Activated CD4-positive, alpha-beta T cell treated with anti-CD3 and anti-CD28 coated beads, Interleukin-2, amount 10 ng/mL, durations not matched to agents 7 days and 5 days (primary cell): Measurements from ENCODE around the gene NKX6-2. TPM values are rescaled to one million over a fixed set of nuclear protein-coding genes. Genes with fewer than 3 reads are reported as not detected.

Experiments
- CTCF ChIA-PET: fragments of 350-600 bp; sonication (Branson Sonifier 250); formaldehyde crosslinking; loops from one replicate; lab custom pipeline; 2021; ENCODE audit warnings: antibody characterized with exemption; lab: Charles Lee
- POLR2A ChIA-PET: fragments of 350-600 bp; sonication (Branson Sonifier 250); formaldehyde crosslinking; loops from one replicate; lab custom pipeline; 2021; ENCODE audit warnings: antibody characterized with exemption; lab: Charles Lee
- DNase-seq: peaks from one replicate; pipeline ENCODE4 v3.0.0-alpha.2; 2020
- H3K27ac Mint-ChIP-seq: one replicate; pipeline ENCODE4 v1.8.0; 2021; ENCODE audit warnings: mild to moderate bottlenecking, moderate library complexity, mixed read lengths
- H3K27me3 Mint-ChIP-seq: one replicate; pipeline ENCODE4 v1.8.0; 2021; ENCODE audit warnings: mixed read lengths
- H3K36me3 Mint-ChIP-seq: one replicate; pipeline ENCODE4 v1.8.0; 2021; ENCODE audit warnings: low read depth, mixed read lengths
- H3K4me1 Mint-ChIP-seq: one replicate; pipeline ENCODE4 v1.8.0; 2021; ENCODE audit warnings: mixed read lengths
- H3K4me3 Mint-ChIP-seq: one replicate; pipeline ENCODE4 v1.8.0; 2021; ENCODE audit warnings: mild to moderate bottlenecking, moderate library complexity, mixed read lengths
- H3K9me3 Mint-ChIP-seq: one replicate; pipeline ENCODE4 v1.8.0; 2021; ENCODE audit warnings: mixed read lengths
- total RNA-seq, 2 experiments: library from RNA; stranded (reverse); gene quantifications; one replicate each; pipeline ENCODE4 v1.2.3, GENCODE V29; 2021

The NKX6-2 gene
- total RNA-seq, 2 experiments from 2014 or later: not detected

DNA sequence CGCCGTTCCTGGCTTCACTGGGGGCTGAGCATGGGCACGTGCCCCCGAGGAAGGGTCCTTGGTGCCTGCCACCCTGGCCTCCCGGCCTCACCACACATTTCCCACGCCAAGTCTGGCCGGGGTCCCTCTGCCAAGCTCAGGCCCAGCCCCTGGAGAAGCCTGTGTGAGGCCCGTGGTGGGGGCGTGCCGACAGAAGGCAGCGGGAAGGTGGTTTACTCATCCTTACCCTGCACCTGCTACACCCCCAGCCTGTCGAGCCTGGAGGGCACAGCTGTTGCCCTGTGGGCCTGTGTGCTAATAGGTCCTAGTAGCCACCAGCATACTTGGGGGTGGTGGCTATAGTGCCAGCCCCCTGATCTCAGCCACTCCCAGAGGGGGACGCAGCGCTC is 46.7 kb downstream of the NKX6-2 start:
- POLR2A ChIA-PET: no interaction called here
- Mint-ChIP-seq H3K36me3 (no peaks in the 10 kb centered on the region), H3K9me3 (no peaks in the 10 kb centered on the region), H3K27ac (no peak overlapping the region), H3K27me3 (no peaks in the 10 kb centered on the region), H3K4me1 (no peaks in the 10 kb centered on the region), H3K4me3 (no peak overlapping the region)
- no peak for DNase-seq
- CTCF ChIA-PET: no interaction called here

- ChIA-PET POLR2A (no interaction called here), CTCF (no interaction called here)
- Mint-ChIP-seq H3K9me3 (no peaks in the 10 kb centered on the region), H3K4me1 (no peaks in the 10 kb centered on the region), H3K4me3 (no peak overlapping the region), H3K27me3 (no peaks in the 10 kb centered on the region), H3K36me3 (no peaks in the 10 kb centered on the region), H3K27ac (no peak overlapping the region)
- DNase-seq: no peak
Measured at GRCh38 chr10:132738454-132739224, 47.3 kb downstream of the NKX6-2 start.

DNA sequence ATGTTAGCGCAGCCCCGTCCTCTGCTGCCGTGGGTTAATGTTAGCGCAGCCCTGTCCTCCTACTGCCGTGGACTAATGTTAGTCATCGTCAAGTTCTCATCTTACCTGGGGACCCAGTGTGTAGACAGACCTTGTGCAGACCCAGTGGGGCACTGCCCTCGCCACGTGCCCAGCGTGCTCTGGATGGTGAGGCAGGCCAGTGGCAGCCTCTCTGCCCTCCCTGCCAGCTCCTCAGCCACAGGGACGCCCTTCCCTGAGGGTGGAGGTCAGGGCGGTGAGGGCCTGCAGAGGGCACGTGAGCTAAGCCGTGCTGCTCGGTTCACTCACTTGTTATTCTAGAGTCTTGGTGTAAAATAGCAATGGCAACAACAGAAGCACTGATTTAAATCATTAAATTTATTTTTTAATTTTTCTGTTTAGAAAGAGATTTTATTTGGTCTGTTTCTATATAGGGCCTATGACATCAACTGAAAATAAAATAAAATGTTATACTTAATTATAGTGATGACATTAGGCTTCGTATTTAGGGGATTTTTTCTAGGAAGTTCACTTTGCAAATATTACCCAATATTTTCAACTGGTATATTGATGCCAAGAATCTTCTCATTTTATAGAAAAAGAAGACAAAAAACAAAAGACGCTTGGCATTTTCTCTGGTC is 48.4 kb downstream of the NKX6-2 start:
- CTCF ChIA-PET: no interaction called here
- H3K4me3 Mint-ChIP-seq: no peak overlapping the region

GRCh38 chr10:132735923-132736391 is 50.0 kb downstream of the NKX6-2 start:
- Mint-ChIP-seq H3K9me3 (no peaks in the 10 kb centered on the region), H3K36me3 (no peaks in the 10 kb centered on the region), H3K27me3 (no peaks in the 10 kb centered on the region), H3K4me1 (no peaks in the 10 kb centered on the region), H3K27ac (no peak overlapping the region), H3K4me3 (no peak overlapping the region)
- DNase-seq: no peak
- POLR2A ChIA-PET: no interaction called here
- CTCF ChIA-PET: interaction anchor here (1.0 kb wide), 1 partner anchor 42 kb away, joined by 3 read pairs; no protein-coding TSS in a partner anchor

More for the DNA sequence above, 48.4 kb downstream of the NKX6-2 start:
- H3K36me3 Mint-ChIP-seq: no peaks in the 10 kb centered on the region
- no peaks in the 10 kb centered on the region for H3K4me1 Mint-ChIP-seq
- POLR2A ChIA-PET: no interaction called here
- H3K27me3 Mint-ChIP-seq: no peaks in the 10 kb centered on the region
- H3K27ac Mint-ChIP-seq: no peak overlapping the region
- DNase-seq: no peak
- no peaks in the 10 kb centered on the region for H3K9me3 Mint-ChIP-seq

GRCh38 chr10:132735341-132735775 is 50.6 kb downstream of the NKX6-2 start:
- ChIA-PET CTCF (no interaction called here), POLR2A (no interaction called here)
- no peaks in the 10 kb centered on the region for H3K4me1 Mint-ChIP-seq
- DNase-seq: no peak
- H3K27ac Mint-ChIP-seq: no peak overlapping the region
- no peaks in the 10 kb centered on the region for H3K27me3 Mint-ChIP-seq
- H3K9me3 Mint-ChIP-seq: no peaks in the 10 kb centered on the region
- no peaks in the 10 kb centered on the region for H3K36me3 Mint-ChIP-seq
- H3K4me3 Mint-ChIP-seq: no peak overlapping the region

DNA sequence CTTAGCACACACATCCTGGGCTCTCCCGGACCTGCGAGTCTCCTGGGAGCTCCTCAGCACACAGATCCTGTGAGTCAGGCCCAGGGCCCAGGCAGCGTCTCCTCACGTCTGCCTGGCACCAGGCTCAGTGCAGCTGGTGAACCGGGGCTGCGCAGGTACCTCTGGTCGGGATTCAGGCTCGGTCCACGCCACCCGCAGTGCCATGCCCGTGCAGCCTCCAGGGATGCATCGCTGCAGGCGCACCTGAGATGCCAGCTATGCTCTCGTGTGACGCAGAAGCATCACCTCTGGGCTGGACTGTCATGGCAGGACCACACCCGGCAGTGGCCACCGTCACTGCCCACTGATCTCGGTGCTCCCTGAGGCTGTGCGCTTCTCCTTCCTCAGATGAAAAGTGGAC is 52.0 kb downstream of the NKX6-2 start:
- Mint-ChIP-seq H3K9me3 (no peaks in the 10 kb centered on the region), H3K27me3 (no peaks in the 10 kb centered on the region), H3K4me1 (no peaks in the 10 kb centered on the region), H3K27ac (no peak overlapping the region), H3K36me3 (no peaks in the 10 kb centered on the region), H3K4me3 (no peak overlapping the region)
- ChIA-PET POLR2A (no interaction called here), CTCF (no interaction called here)
- no peak for DNase-seq

Other genes with a start within 250 kb of the NKX6-2 start
- gene INPP5A, start 248.4 kb downstream of the NKX6-2 start, total RNA-seq: 1 to 10 TPM; 9.1 to 9.9 TPM
- gene CFAP46, start 156.4 kb upstream of the NKX6-2 start, total RNA-seq: not detected